ENCODE data around the gene CCDC51.
"Not testable (repeated sequence)": the region's sequence is repeated elsewhere in the genome, so short reads cannot be mapped to it uniquely, and the experiment has no call there.

Gene CCDC51

GRCh38 chr3:48465531-48466378, 25.8 kb upstream of the CCDC51 start:
- peak; percentile 71 for DNase-seq

- DNase-seq: no peak
These were observed 25.3 kb upstream of the CCDC51 start for GRCh38 chr3:48465237-48465530.

- DNase-seq: no peak
These were observed 24.8 kb upstream of the CCDC51 start for GRCh38 chr3:48464713-48465221.

- DNase-seq: no peak
These were observed 23.8 kb upstream of the CCDC51 start for GRCh38 chr3:48463703-48464102.

- not testable (repeated sequence) for DNase-seq
These were observed 21.8 kb upstream of the CCDC51 start for GRCh38 chr3:48461767-48462166.

- no peak for DNase-seq
These were observed 20.6 kb upstream of the CCDC51 start for GRCh38 chr3:48460517-48460902.

- no peak for DNase-seq
These were observed 20.0 kb upstream of the CCDC51 start for GRCh38 chr3:48459773-48460516.

- no peak for DNase-seq
These were observed 19.4 kb upstream of the CCDC51 start for GRCh38 chr3:48459331-48459730.

- no peak for DNase-seq
These were observed 16.5 kb upstream of the CCDC51 start for GRCh38 chr3:48456456-48456855.

- DNase-seq: no peak
These were observed 11.4 kb upstream of the CCDC51 start for GRCh38 chr3:48451270-48451669.

- DNase-seq: peak; percentile 80
These were observed 6.7 kb upstream of the CCDC51 start, which contains the start of gene ATRIP for GRCh38 chr3:48446425-48447193. Gene ATRIP (plus strand): TSS chr3:48446737. CDS start chr3:48446846, 109 bp downstream.

GRCh38 chr3:48446043-48446424, 6.1 kb upstream of the CCDC51 start:
- no peak for DNase-seq

GRCh38 chr3:48445277-48445882, 5.5 kb upstream of the CCDC51 start:
- DNase-seq: no peak

GRCh38 chr3:48441940-48442339, 2.0 kb upstream of the CCDC51 start:
- DNase-seq: no peak

GRCh38 chr3:48440590-48440958, 655 bp upstream of the CCDC51 start:
- no peak for DNase-seq

GRCh38 chr3:48437812-48438211, 2.1 kb downstream of the CCDC51 start:
- no peak for DNase-seq

- no peak for DNase-seq
These were observed 3.1 kb downstream of the CCDC51 start for GRCh38 chr3:48436855-48437254.

- DNase-seq: no peak
These were observed 3.5 kb downstream of the CCDC51 start for GRCh38 chr3:48436477-48436787.

GRCh38 chr3:48435774-48436476, 4.0 kb downstream of the CCDC51 start:
- peak; percentile 77 for DNase-seq

- no peak for DNase-seq
These were observed 4.7 kb downstream of the CCDC51 start for GRCh38 chr3:48435223-48435595.

GRCh38 chr3:48434591-48435222, 5.2 kb downstream of the CCDC51 start:
- DNase-seq: no peak

GRCh38 chr3:48433472-48434118, 6.3 kb downstream of the CCDC51 start:
- DNase-seq: no peak

Measured in activated effector memory CD4-positive, alpha-beta T cell treated with Interleukin-2 at 50 U/mL for 16 hours (primary cell).